Liver (tissue), 9 donors: Measurements from ENCODE around the gene ZNF587B. TPM values are rescaled to one million over a fixed set of nuclear protein-coding genes. Genes with fewer than 3 reads are reported as not detected.
"Not testable (repeated sequence)": the region's sequence is repeated elsewhere in the genome, so short reads cannot be mapped to it uniquely, and the experiment has no call there.

Experiments
- DNase-seq: peaks from one replicate; pipeline ENCODE4 v3.0.0-alpha.2; 2017; ENCODE audit warnings: low spot score
- H3K27ac ChIP-seq, 2 donors: one replicate each; pipeline ENCODE4 v1.7.0; 2013; ENCODE audit warnings: inconsistent platforms in 2 of 2, low read length in 2 of 2, control low read depth in 1 of 2, low read depth in 1 of 2, mild to moderate bottlenecking in 1 of 2
- H3K27me3 ChIP-seq, 4 donors: one replicate each; pipeline versions ENCODE4 v1.6.1 to v1.7.0; 2013; ENCODE audit warnings: low read length in 3 of 4, inconsistent platforms in 1 of 4, mild to moderate bottlenecking in 1 of 4, moderate library complexity in 1 of 4; ENCODE audit not compliant: control insufficient read depth in 4 of 4, insufficient read depth in 4 of 4
- H3K36me3 ChIP-seq, 4 donors: one replicate each; pipeline versions ENCODE4 v1.6.1 to v1.7.0; 2013; ENCODE audit warnings: low read length in 3 of 4, mild to moderate bottlenecking in 3 of 4, low read depth in 1 of 4, moderate library complexity in 1 of 4; ENCODE audit not compliant: control insufficient read depth in 4 of 4, insufficient read depth in 3 of 4
- H3K4me1 ChIP-seq, 4 donors: one replicate each; pipeline versions ENCODE4 v1.6.1 to v1.7.0; 2013; ENCODE audit warnings: low read length in 3 of 4, mild to moderate bottlenecking in 3 of 4, moderate library complexity in 1 of 4; ENCODE audit not compliant: control insufficient read depth in 4 of 4, insufficient read depth in 4 of 4
- H3K4me3 ChIP-seq, 3 donors: one replicate each; pipeline versions ENCODE4 v1.6.1 to v1.7.0; 2013; ENCODE audit warnings: low read length in 3 of 3, control low read depth in 1 of 3, low read depth in 1 of 3, mild to moderate bottlenecking in 1 of 3
- H3K9ac ChIP-seq, 2 donors: one replicate each; pipeline ENCODE4 v1.7.0; 2013; ENCODE audit warnings: low read length in 2 of 2, mild to moderate bottlenecking in 2 of 2, moderate library complexity in 2 of 2, control low read depth in 1 of 2, low read depth in 1 of 2
- H3K9me3 ChIP-seq, 4 donors: one replicate each; pipeline versions ENCODE4 v1.6.1 to v1.7.0; 2013; ENCODE audit warnings: low read length in 3 of 4; ENCODE audit not compliant: control insufficient read depth in 4 of 4
- ATF3 ChIP-seq: IDR thresholded peaks from 2 replicates; pipeline ENCODE4 v1.6.1; 2016; ENCODE audit warnings: antibody characterized with exemption
- CTCF ChIP-seq: fragments of 150-350 bp; IDR thresholded peaks from 2 replicates; pipeline ENCODE4 v1.5.1; 2017; ENCODE audit warnings: improper control_type of control experiment, low read depth, low read length; ENCODE audit not compliant: missing input control
- EGR1 ChIP-seq, 2 donors: IDR thresholded peaks; 2 replicates each; pipeline ENCODE4 v1.6.1; 2016 to 2018; ENCODE audit warnings: antibody characterized with exemption in 2 of 2, low read depth in 2 of 2
- FOXA1 ChIP-seq: IDR thresholded peaks from 2 replicates; pipeline ENCODE4 v1.6.1; 2016; ENCODE audit warnings: antibody characterized with exemption
- FOXA2 ChIP-seq: IDR thresholded peaks from 2 replicates; pipeline ENCODE4 v1.6.1; 2016; ENCODE audit warnings: antibody characterized with exemption
- GABPA ChIP-seq, 2 donors: IDR thresholded peaks in 1 of 2; conservative IDR thresholded peaks in 1 of 2; 2 replicates each; pipeline ENCODE4 v1.6.1; 2016; ENCODE audit warnings: antibody characterized with exemption in 2 of 2, mild to moderate bottlenecking in 1 of 2, moderate library complexity in 1 of 2
- HNF4A ChIP-seq, 2 donors: conservative IDR thresholded peaks; 2 replicates each; pipeline ENCODE4 v1.6.1; 2016; ENCODE audit warnings: antibody characterized with exemption in 2 of 2, mild to moderate bottlenecking in 2 of 2
- HNF4G ChIP-seq: IDR thresholded peaks from 2 replicates; pipeline ENCODE4 v1.6.1; 2016; ENCODE audit warnings: antibody characterized with exemption
- JUND ChIP-seq, 2 donors: IDR thresholded peaks; 2 replicates each; pipeline ENCODE4 v1.6.1; 2016; ENCODE audit warnings: antibody characterized with exemption in 2 of 2
- MAX ChIP-seq: IDR thresholded peaks from 2 replicates; pipeline ENCODE4 v1.6.1; 2016; ENCODE audit warnings: antibody characterized with exemption
- NR2F2 ChIP-seq: IDR thresholded peaks from 2 replicates; pipeline ENCODE4 v1.6.1; 2016; ENCODE audit warnings: antibody characterized with exemption
- RAD21 ChIP-seq, 2 donors: IDR thresholded peaks; 2 replicates each; pipeline ENCODE4 v1.6.1; 2016; ENCODE audit warnings: antibody characterized with exemption in 2 of 2, mild to moderate bottlenecking in 2 of 2
- REST ChIP-seq: IDR thresholded peaks from 2 replicates; pipeline ENCODE4 v1.6.1; 2016; ENCODE audit warnings: antibody characterized with exemption, mild to moderate bottlenecking
- RXRA ChIP-seq, 2 donors: IDR thresholded peaks; 2 replicates each; pipeline ENCODE4 v1.6.1; 2017 to 2018; ENCODE audit warnings: antibody characterized with exemption in 2 of 2, mild to moderate bottlenecking in 1 of 2
- SP1 ChIP-seq: IDR thresholded peaks from 2 replicates; pipeline ENCODE4 v1.6.1; 2018; ENCODE audit warnings: antibody characterized with exemption, mild to moderate bottlenecking
- TAF1 ChIP-seq: conservative IDR thresholded peaks from 2 replicates; pipeline ENCODE4 v1.6.1; 2016; ENCODE audit warnings: antibody characterized with exemption, mild to moderate bottlenecking
- ZBTB33 ChIP-seq: IDR thresholded peaks from 2 replicates; pipeline ENCODE4 v1.6.1; 2016; ENCODE audit warnings: antibody characterized with exemption
- WGBS: extraction: QIAGEN DNeasy Blood & Tissue Kit; methylation state at CpG from one replicate; pipeline ENCODE4 v1.1.7; 2013; 5-methylcytosine and 5-hydroxymethylcytosine counted together
- polyA plus RNA-seq, 2 donors: library from polyadenylated mRNA; stranded (reverse) in 1 of 2; unstranded in 1 of 2; fragments of 200-250 nt in 1 of 2; fragments of >200 nt in 1 of 2; fragmentation: Nextera tagmentation in 1 of 2; extraction: Ambion mirVana in 1 of 2; gene quantifications; one replicate each; pipeline versions ENCODE4 v1.2.1 to v1.2.3, GENCODE V29; 2013 to 2015
- total RNA-seq, 2 donors: library from RNA; depleted of rRNA; stranded (reverse); fragments of >200 nt; gene quantifications; one replicate each; pipeline ENCODE4 v1.2.3, GENCODE V29; 2014
- donor health status: healthy.
- donor health status: healthy.
- donor health status: healthy.
- donor health status: healthy.
- donor health status: healthy.

The ZNF587B gene
- total and polyA plus RNA-seq, 4 donors: 3.0 to 30.2 (median 6.9) TPM

GRCh38 chr19:57872450-57872849 lies 42.4 kb downstream of the ZNF587B start (continued):
- no peak for TF ChIP-seq HNF4G

- WGBS: 98% methylated on average over 8 of the region's 8 CpGs
- not testable (repeated sequence) for H3K27ac ChIP-seq, H3K27me3 ChIP-seq, H3K4me1 ChIP-seq, H3K9ac ChIP-seq, DNase-seq
- H3K36me3 ChIP-seq: peaks cover 3 to 32% (median 28%) of the 10 kb centered on the region in 4 donors
- peak overlapping the region in 2 of 3 donors; percentile 33 to 49 for H3K4me3 ChIP-seq
- H3K9me3 ChIP-seq: peaks cover 38 to 57% (median 53%) of the 10 kb centered on the region in 4 donors
Observed at GRCh38 chr19:57873883-57874799, 44.0 kb downstream of the ZNF587B start.

GRCh38 chr19:57886046-57886445 lies 55.9 kb downstream of the ZNF587B start:
- DNase-seq: no peak
- peaks cover 0 to 15% (median 6%) of the 10 kb centered on the region in 4 donors for H3K9me3 ChIP-seq
- WGBS: 88% methylated on average over 3 of the region's 3 CpGs
- H3K36me3 ChIP-seq: peaks cover 0 to 6% (median 1%) of the 10 kb centered on the region in 4 donors
- no peak overlapping the region for H3K9ac ChIP-seq
- H3K4me3 ChIP-seq: peak overlapping the region in 1 of 3 donors; percentile 14
- H3K4me1 ChIP-seq: peaks cover 0 to 3% (median 1%) of the 10 kb centered on the region in 4 donors
- TF ChIP-seq HNF4G: no peak
- TF ChIP-seq NR2F2: no peak
- TF ChIP-seq ZBTB33: no peak
- no peak for TF ChIP-seq CTCF
- no peak for TF ChIP-seq HNF4A (conservative IDR thresholded peaks at IDR 0.05)
- no peak for TF ChIP-seq MAX
- TF ChIP-seq JUND (IDR thresholded peaks at IDR 0.05): no peak
- no peak for TF ChIP-seq RXRA (IDR thresholded peaks at IDR 0.05)
- no peak for TF ChIP-seq RAD21 (IDR thresholded peaks at IDR 0.05)
- no peak for TF ChIP-seq FOXA1
- TF ChIP-seq FOXA2: no peak
- TF ChIP-seq EGR1 (IDR thresholded peaks at IDR 0.05; ENCODE audit: low read depth in 2 of 2): no peak
- no peak for TF ChIP-seq ATF3
- no peak for TF ChIP-seq TAF1
- TF ChIP-seq GABPA (IDR thresholded peaks at IDR 0.05 in 1 of 2, conservative IDR thresholded peaks at IDR 0.05 in 1 of 2): no peak
- TF ChIP-seq SP1: no peak
- no peak for TF ChIP-seq REST
- H3K27ac ChIP-seq: no peak overlapping the region
- H3K27me3 ChIP-seq: no peaks in the 10 kb centered on the region
